DND-41 (cell line): Measurements from ENCODE around the gene ECE2.

Experiments
- ATAC-seq: fragments of 200-7000 bp; cut with Tn5 transposase; 3 replicates; pipeline ENCODE4 v1.9.1; 2021; ENCODE audit warnings: low read depth; ENCODE audit not compliant: insufficient read depth
- DNase-seq: peaks from one replicate; pipeline ENCODE4 v3.0.0-alpha.2; 2020
- H2AFZ ChIP-seq: 2 replicates; pipeline ENCODE4 v1.6.0; 2012; ENCODE audit warnings: low read depth, low read length
- H3K27ac ChIP-seq: 2 replicates; pipeline ENCODE4 v1.5.1; 2012; ENCODE audit warnings: low read length, inconsistent platforms
- H3K27me3 ChIP-seq: fragments of 200-600 bp; sonication (generic); 2 replicates; pipeline ENCODE4 v1.6.0; 2012; ENCODE audit warnings: low read length, mild to moderate bottlenecking, inconsistent platforms; ENCODE audit not compliant: insufficient read depth, poor library complexity
- H3K36me3 ChIP-seq: 2 replicates; pipeline ENCODE4 v1.5.1; 2012; ENCODE audit warnings: low read length, inconsistent platforms; ENCODE audit not compliant: insufficient read depth
- H3K4me1 ChIP-seq: 2 replicates; pipeline ENCODE4 v1.5.1; 2012; ENCODE audit warnings: mild to moderate bottlenecking, low read length; ENCODE audit not compliant: insufficient read depth
- H3K4me2 ChIP-seq: 2 replicates; pipeline ENCODE4 v1.6.0; 2012; ENCODE audit warnings: mild to moderate bottlenecking, moderate library complexity, low read length, inconsistent platforms; ENCODE audit not compliant: insufficient read depth
- H3K4me3 ChIP-seq, 2 experiments: fragments of 200-600 bp in 1 of 2; shearing (Covaris generic) in 1 of 2; 2 replicates each; pipeline ENCODE4 v1.5.1; 2012 to 2016; ENCODE audit warnings: inconsistent platforms in 2 of 2, low read length in 2 of 2, mild to moderate bottlenecking in 2 of 2, low read depth in 1 of 2, moderate library complexity in 1 of 2
- H3K79me2 ChIP-seq: 2 replicates; pipeline ENCODE4 v1.6.0; 2012; ENCODE audit warnings: low read length, inconsistent platforms; ENCODE audit not compliant: insufficient read depth
- H3K9ac ChIP-seq: 2 replicates; pipeline ENCODE4 v1.6.0; 2012; ENCODE audit warnings: low read depth, mild to moderate bottlenecking, inconsistent platforms, low read length, moderate library complexity
- H3K9me3 ChIP-seq: 2 replicates; pipeline ENCODE4 v1.5.1; 2012; ENCODE audit warnings: low read length, moderate library complexity, mild to moderate bottlenecking, inconsistent platforms; ENCODE audit not compliant: insufficient read depth, severe bottlenecking
- H4K20me1 ChIP-seq: 2 replicates; pipeline ENCODE4 v1.6.0; 2012; ENCODE audit warnings: low read length; ENCODE audit not compliant: insufficient read depth
- EZH2 ChIP-seq: IDR thresholded peaks from 3 replicates; pipeline ENCODE4 v1.6.1; 2012; ENCODE audit warnings: borderline replicate concordance, low read depth, mild to moderate bottlenecking, moderate library complexity, low read length, inconsistent platforms; ENCODE audit not compliant: severe bottlenecking
- TF ChIP-seq, protein P1 (sequence below): IDR thresholded peaks from 2 replicates; pipeline ENCODE4 v1.5.1; 2012; ENCODE audit warnings: borderline replicate concordance, low read length, moderate library complexity, mild to moderate bottlenecking; ENCODE audit not compliant: poor library complexity, severe bottlenecking; ENCODE audit errors: extremely low read depth

ECE2 gene

GRCh38 chr3:184275961-184276910 lies at the start of gene ECE2:
Gene ECE2, plus strand, starts transcription at chr3:184276022. Its CDS starts 132 bp downstream, at chr3:184276154.
- no peaks in the 10 kb centered on the region for H3K79me2 ChIP-seq
- H3K9ac ChIP-seq, result no peak within 1 kb of the TSS
- H4K20me1 ChIP-seq, result no peaks in the 10 kb centered on the region
- ATAC-seq (no peak), DNase-seq (no peak)
- no peaks in the 10 kb centered on the region for H3K27me3 ChIP-seq
- H3K27ac ChIP-seq, result no peak within 1 kb of the TSS
- no peaks in the 10 kb centered on the region for H3K4me1 ChIP-seq
- no peak within 1 kb of the TSS for H3K4me2 ChIP-seq
- H3K9me3 ChIP-seq, result no peaks in the 10 kb centered on the region
- H3K36me3 ChIP-seq, result no peaks in the 10 kb centered on the region
- TF ChIP-seq, protein P1, sequence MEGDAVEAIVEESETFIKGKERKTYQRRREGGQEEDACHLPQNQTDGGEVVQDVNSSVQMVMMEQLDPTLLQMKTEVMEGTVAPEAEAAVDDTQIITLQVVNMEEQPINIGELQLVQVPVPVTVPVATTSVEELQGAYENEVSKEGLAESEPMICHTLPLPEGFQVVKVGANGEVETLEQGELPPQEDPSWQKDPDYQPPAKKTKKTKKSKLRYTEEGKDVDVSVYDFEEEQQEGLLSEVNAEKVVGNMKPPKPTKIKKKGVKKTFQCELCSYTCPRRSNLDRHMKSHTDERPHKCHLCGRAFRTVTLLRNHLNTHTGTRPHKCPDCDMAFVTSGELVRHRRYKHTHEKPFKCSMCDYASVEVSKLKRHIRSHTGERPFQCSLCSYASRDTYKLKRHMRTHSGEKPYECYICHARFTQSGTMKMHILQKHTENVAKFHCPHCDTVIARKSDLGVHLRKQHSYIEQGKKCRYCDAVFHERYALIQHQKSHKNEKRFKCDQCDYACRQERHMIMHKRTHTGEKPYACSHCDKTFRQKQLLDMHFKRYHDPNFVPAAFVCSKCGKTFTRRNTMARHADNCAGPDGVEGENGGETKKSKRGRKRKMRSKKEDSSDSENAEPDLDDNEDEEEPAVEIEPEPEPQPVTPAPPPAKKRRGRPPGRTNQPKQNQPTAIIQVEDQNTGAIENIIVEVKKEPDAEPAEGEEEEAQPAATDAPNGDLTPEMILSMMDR, result no peak
- TF ChIP-seq EZH2, result no peak
- H3K4me3 ChIP-seq, result no peak within 1 kb of the TSS
- H2AFZ ChIP-seq, result no peak within 1 kb of the TSS

DNA sequence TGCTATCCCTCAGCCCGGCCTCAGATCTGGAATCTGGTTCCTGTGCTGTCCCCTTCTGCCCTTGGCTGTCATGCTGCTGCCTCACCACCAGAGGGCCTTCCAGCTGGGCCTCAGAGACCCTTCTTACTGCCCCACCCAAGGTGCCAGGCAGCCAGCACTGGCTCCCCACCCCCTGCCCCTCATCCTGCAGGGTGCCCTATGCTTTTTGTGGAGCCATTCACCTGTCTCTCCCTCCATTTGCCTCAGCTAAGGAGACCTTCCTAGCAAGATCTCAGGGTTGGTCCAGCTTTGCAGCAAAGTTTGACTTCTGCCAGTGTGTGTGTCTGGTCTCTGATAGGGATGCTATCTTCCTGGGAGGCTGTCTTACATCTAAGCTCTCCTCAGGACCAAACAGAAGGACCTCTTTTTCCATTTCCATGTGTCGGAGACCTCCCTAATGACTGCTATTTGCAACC lies 48.3 kb upstream of the ECE2 start:
- ATAC-seq (peak; percentile 58), DNase-seq (peak; percentile 63)
- Histone ChIP-seq H3K36me3 (no peaks in the 10 kb centered on the region), H2AFZ (no peak overlapping the region), H3K4me1 (peaks cover 18% of the 10 kb centered on the region), H3K27ac (no peak overlapping the region), H3K79me2 (no peaks in the 10 kb centered on the region), H3K9me3 (no peaks in the 10 kb centered on the region), H3K4me2 (no peak overlapping the region), H3K4me3 (no peak overlapping the region), H3K27me3 (peaks cover 41% of the 10 kb centered on the region), H4K20me1 (peaks cover 8% of the 10 kb centered on the region; the same call in 1 of the 2 replicates), H3K9ac (no peak overlapping the region)
- TF ChIP-seq EZH2, result no peak
- TF ChIP-seq, protein P1, result peak; percentile 86

DNA sequence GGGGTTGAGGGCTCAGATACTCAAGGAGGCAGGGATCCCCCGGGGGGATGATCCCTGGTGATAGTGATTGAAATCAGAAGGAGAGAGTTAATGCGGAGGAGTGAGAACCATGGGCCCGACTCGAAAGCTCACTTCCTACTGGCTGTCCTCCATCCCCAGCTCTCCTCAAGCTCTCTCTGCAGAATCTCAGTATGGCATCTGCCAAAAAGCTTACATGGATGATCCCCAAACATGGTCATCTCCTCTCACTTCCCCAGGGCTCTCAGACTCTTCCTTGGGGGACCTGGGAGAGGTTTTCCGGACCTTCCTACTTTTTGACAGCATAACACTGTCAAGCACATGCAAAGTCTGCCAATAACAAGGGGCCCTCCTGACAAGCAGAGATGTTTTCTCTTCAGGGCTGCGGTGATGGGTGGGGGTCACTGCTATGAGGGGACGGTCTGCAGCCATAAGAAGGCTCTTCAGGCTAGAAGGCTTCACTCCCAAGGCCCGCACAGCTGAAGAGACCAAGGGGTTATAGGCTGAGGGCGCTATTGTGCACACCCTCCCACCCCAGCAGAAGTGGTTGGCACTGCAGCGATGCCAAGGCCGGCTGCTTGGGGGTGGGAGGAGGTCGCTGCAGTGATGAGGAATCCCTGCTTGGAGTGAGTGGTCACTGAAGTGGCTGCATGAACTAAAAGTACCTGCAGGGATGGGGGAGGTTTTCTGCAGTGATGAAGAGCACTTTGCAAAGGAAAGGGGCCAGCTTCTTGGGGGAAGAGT lies 47.3 kb upstream of the ECE2 start:
- no peak overlapping the region for H3K27ac ChIP-seq
- H3K9me3 ChIP-seq, result no peaks in the 10 kb centered on the region
- peaks cover 8% of the 10 kb centered on the region; the same call in 1 of the 2 replicates for H4K20me1 ChIP-seq
- ATAC-seq (no peak), DNase-seq (no peak)
- no peaks in the 10 kb centered on the region for H3K36me3 ChIP-seq
- peaks cover 45% of the 10 kb centered on the region for H3K27me3 ChIP-seq
- H3K4me2 ChIP-seq, result peak overlapping the region; percentile 84
- H3K4me3 ChIP-seq, result peak overlapping the region in 1 of 2 experiments; percentile 57; a peak in 2 of 4 replicates
- TF ChIP-seq EZH2, result no peak
- TF ChIP-seq, protein P1, result no peak
- peak overlapping the region; percentile 74; the same call in 1 of the 2 replicates for H2AFZ ChIP-seq
- H3K4me1 ChIP-seq, result peaks cover 18% of the 10 kb centered on the region
- H3K9ac ChIP-seq, result no peak overlapping the region; the same call in 1 of the 2 replicates
- no peaks in the 10 kb centered on the region for H3K79me2 ChIP-seq
